T-helper 2 cell treated with Interferon-gamma antibody and Interleukin-4, amounts not matched to agents 100 ng/mL and 5 ng/mL, for 36 hours (primary cell): ENCODE results near the gene RBM39. TPM values are rescaled to one million over a fixed set of nuclear protein-coding genes. Genes with fewer than 3 reads are reported as not detected.

ENCODE experiments used
- intact Hi-C: fragments of 100-400 bp; cut with micrococcal nuclease; formaldehyde crosslinking; loops from one replicate; pipeline ENCODE4 v1.15.1; 2023
- total RNA-seq: library from RNA; stranded (reverse); gene quantifications from 2 replicates; pipeline ENCODE4 v1.2.3, GENCODE V29; 2022

Gene RBM39
- total RNA-seq, 1 donor from 2014 or later: 398 TPM

- intact Hi-C loops: no loop called here
These were observed 15.1 kb upstream of the RBM39 start for GRCh38 chr20:35757098-35757705.

- intact Hi-C loops: no loop called here
These were observed 14.3 kb upstream of the RBM39 start for GRCh38 chr20:35756404-35756803.

GRCh38 chr20:35750611-35751010, 8.6 kb upstream of the RBM39 start:
- intact Hi-C loops: no loop called here

- intact Hi-C loops: loop anchor here (5.0 kb wide), 2 partner anchors 252 to 493 kb away; partner anchors contain the start of gene AAR2
These were observed 2.4 kb upstream of the RBM39 start for GRCh38 chr20:35744492-35744841.

DNA sequence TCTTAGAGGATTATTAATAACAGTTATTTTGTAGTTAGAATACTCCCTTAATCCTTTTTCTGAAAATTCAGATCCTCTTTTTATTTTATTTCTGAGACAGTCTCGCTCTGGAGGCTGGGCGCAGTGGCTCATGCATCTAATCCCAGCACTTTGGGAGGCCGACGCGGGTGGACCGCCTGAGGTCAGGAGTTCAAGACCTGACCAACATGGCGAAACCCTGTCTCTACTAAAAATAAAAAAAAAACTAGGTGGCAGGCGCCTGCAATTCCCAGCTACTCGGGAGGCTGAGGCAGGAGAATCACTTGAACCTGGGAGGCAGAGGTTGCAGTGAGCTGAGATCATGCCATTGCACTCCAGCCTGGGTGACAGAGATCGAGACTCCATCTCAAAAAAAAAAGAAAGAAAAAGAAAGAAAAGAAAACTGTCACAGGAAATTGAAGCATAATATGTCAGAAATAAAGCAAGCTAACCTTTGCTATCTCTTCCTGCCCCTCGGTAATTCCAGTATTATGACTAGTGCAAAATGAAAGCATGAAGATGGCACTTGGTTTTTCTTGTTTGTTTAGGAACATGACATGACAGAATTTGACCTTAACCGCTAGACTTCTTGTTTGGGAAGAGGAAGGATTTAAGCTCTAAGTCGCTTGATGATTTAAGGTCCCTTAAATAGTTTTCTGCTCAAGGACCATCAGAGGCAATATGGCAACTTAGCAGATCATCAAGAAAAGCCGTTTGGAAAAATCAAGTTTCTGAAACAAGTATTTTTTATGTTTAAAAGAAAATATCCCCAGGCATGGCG, 1.8 kb upstream of the RBM39 start:
- intact Hi-C loops: loop anchor here (2.0 to 5.0 kb wide), 3 partner anchors 45 to 493 kb away; partner anchors contain the start of genes AAR2, NFS1 and ROMO1

DNA sequence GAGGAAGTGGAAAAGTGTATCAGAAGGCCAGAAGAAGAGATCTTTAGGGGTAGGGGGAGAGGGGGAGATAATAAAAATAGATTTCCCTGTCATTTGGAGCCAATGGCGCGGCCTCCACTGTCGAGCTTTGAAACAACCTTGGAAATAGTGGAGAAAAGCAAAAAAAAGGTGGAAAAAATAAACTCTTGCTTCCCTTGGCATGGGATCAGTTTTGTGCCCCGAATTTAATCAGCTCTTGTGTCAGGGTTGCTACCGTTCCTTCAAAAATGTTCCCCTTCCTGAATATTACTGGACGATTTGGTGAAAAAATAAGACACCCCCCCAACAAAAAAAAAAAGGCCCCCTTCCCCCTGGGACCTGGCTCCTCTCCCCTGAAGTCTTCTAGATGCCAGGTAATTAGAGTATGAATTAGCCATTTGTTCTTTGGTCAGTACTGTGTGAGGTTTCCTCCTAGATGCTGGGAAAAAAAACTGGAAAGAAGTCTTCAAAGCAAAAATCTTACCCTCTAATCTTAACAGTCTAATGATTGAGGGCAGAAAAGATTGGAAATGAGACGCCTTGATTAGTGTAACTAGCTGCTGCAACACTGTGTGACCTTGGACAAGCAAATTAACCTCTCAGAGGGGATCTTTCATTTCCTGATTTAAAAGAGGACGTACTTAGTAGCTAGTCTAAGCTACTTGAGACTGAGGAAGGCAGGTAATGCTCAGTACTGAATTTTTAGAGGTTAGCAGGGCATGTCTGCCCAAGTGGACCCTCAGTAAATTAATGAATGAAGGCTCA, 872 bp upstream of the RBM39 start:
- intact Hi-C loops: loop anchor here (1.0 to 5.0 kb wide), 7 partner anchors 29 to 494 kb away; partner anchors contain the start of genes AAR2, CPNE1, NFS1 and PHF20

GRCh38 chr20:35739294-35740163, 2.5 kb downstream of the RBM39 start:
- intact Hi-C loops: loop anchor here (1.0 to 5.0 kb wide), 4 partner anchors 120 to 498 kb away; partner anchors contain the start of gene AAR2

- intact Hi-C loops: loop anchor here (1.0 kb wide), 1 partner anchor 119 kb away; no protein-coding TSS in a partner anchor
These were observed 3.5 kb downstream of the RBM39 start for GRCh38 chr20:35738410-35739179.

GRCh38 chr20:35737865-35738333, 4.2 kb downstream of the RBM39 start:
- intact Hi-C loops: no loop called here

- intact Hi-C loops: no loop called here
These were observed 6.1 kb downstream of the RBM39 start for GRCh38 chr20:35735826-35736470.

GRCh38 chr20:35734777-35735649, 7.0 kb downstream of the RBM39 start:
- intact Hi-C loops: no loop called here

DNA sequence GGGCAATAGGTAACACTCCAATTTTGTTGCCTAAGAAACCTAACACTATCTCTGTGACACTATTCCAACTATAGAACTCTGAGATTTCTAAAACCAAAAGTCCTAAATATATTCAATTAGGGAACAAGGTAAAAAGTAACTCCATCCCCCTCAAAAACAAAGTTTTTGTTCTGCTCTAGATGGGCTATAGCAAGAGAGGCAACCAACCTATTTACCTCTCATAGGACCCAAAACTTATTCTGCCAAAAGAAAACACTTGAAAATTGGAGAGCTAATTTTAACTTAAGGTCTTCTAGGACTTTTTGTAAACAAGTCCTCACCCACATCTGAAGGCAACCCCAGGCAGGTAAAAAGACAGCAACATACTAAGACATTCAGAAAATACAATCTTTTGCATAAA, 7.7 kb downstream of the RBM39 start:
- intact Hi-C loops: no loop called here

- intact Hi-C loops: no loop called here
These were observed 9.4 kb downstream of the RBM39 start for GRCh38 chr20:35732644-35732982.

DNA sequence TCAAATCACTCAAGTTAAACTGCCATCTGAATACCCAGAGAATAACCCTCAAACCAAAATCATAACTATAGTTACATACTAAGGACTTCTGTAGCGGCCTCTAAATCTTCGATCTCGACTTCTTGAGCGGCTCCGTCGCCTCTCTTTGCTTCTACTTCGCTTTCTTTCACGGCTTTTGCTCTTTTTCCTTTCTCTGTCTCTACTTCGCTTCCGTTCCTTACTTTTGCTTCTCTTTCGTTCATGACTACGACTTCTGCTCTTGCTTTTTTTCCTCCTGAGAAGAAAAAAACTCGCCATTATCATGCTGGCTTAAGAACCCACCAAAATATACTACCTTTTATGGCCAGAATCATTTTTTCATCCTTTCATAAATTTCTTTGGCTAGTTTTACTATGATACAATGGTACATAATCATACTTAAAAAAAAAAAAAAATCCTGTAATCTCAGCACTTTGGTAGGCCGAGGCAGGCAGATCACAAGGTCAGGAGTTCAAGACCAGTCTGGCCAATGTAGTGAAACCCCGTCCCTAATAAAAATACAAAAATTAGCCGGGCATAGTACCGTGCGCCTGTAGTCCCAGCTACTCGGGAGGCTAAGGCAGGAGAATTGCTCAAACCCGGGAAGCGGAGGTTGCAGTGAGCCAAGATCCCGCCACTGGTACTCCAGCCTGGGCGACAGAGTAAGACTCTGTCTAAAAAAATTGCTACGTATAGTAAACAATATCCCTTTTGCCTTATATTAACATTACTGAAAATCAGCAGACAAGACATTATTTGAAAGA, 10.0 kb downstream of the RBM39 start:
- intact Hi-C loops: no loop called here

GRCh38 chr20:35731469-35731788, 10.6 kb downstream of the RBM39 start:
- intact Hi-C loops: no loop called here

GRCh38 chr20:35730583-35731468, 11.2 kb downstream of the RBM39 start:
- intact Hi-C loops: no loop called here
